HT-29 (cell line): ENCODE measurements around the gene RELN. TPM values are rescaled to one million over a fixed set of nuclear protein-coding genes. Genes with fewer than 3 reads are reported as not detected.
A peak's percentile ranks its signal among the peaks of the same experiment; 100 is the strongest.
"Not testable (repeated sequence)": the region's sequence is repeated elsewhere in the genome, so short reads cannot be mapped to it uniquely, and the experiment has no call there.

ENCODE experiments used
- DNase-seq: peaks from one replicate; pipeline ENCODE4 v3.0.0-alpha.2; 2015; ENCODE audit warnings: low spot score
- total RNA-seq: library from RNA; depleted of rRNA; stranded (reverse); fragments of >200 nt; shearing (Covaris generic); gene quantifications from 2 replicates; pipeline ENCODE4 v1.2.3, GENCODE V29; 2014

Gene RELN
- total RNA-seq, 1 experiment from 2014 or later: not detected

DNA sequence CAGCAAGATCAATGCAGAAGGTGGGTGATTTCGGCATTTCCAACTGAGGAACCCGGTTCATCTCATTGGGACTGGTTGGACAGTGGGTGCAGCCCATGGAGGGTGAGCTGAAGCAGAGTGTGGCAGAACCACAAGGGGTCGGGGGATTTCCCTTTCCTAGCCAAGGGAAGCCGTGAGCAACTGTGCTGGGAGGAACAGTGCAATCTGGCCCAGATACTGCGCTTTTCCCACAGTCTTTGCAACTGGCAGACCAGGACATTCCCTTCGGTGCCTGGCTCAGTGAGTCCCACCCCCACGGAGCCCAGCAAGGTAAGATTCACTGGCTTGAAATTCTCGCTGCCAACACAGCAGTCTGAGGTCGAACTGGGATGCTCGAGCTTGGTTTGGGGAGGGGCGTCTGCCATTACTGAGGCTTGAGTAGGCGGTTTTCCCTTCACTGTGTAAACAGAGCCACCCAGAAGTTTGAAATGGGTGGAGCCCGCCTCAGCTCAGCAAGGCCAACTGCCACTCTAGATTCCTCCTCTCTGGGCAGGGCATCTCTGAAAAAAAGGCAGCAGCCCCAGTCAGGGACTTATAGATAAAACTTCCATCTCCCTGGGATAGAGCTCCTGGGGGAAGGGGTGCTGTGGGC is 484.8 kb downstream of the RELN start:
- peak; percentile 60 for DNase-seq

- no peak for DNase-seq
Observed at GRCh38 chr7:103501206-103501605, 488.3 kb downstream of the RELN start.

- DNase-seq: no peak
Observed at GRCh38 chr7:103499976-103500375, 489.5 kb downstream of the RELN start.

DNA sequence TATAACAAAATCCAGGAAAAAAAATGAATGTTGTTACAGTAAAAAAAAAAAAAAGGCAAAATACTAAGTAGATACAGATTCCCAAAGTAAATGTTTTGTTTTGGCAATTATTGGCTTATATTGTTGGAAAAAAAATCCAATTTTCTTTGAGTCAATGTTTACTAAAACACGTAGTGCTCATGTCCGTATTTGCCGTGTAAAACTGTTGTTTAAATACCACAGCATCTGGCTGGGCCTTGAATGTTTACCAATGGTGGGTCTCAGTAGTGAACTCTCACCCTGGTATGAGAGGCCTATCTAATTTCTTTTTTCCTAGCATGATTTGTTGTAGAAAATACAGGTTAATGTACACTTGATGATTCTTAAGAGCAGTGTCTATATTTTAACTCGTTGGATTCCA is 502.0 kb downstream of the RELN start:
- peak; percentile 53 for DNase-seq

DNA sequence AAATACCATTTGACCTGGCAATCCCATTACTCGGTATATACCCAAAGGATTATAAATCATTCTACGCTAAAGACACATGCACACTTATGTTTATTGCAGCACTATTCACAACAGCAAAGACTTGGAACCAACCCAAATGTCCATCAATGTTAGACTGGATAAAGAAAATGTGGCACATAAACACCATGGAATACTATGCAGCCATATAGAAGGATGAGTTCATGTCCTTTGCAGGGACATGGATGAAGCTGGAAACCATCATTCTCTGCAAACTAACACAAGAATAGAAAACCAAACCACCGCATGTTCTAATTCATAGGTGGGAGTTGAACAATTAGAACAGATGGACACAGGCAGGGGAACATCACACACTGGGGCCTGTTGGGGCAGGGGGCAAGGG is 502.6 kb downstream of the RELN start:
- not testable (repeated sequence) for DNase-seq

DNA sequence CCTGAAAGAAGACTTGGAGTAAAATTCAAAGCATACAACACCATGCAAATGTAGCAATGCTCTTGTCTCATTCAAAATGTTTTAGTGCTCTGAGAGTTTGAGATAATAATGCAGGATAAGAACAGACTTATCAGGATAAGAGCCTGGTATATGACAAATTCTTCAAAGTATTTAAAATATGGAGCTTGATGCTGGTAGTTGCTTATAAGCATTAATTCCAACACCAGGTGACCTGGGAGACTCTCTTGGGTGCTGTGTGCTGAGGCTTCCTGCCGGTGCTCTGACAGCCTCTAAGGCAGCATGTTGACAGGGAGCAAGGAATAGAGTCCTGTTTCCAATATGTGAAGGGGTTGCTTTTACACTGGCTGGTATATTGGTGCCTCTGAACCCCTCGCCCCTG is 508.7 kb downstream of the RELN start:
- DNase-seq: no peak

- no peak for DNase-seq
Observed at GRCh38 chr7:103474956-103475355, 514.5 kb downstream of the RELN start.

GRCh38 chr7:103469095-103469948 is 520.1 kb downstream of the RELN start:
- DNase-seq: no peak

DNA sequence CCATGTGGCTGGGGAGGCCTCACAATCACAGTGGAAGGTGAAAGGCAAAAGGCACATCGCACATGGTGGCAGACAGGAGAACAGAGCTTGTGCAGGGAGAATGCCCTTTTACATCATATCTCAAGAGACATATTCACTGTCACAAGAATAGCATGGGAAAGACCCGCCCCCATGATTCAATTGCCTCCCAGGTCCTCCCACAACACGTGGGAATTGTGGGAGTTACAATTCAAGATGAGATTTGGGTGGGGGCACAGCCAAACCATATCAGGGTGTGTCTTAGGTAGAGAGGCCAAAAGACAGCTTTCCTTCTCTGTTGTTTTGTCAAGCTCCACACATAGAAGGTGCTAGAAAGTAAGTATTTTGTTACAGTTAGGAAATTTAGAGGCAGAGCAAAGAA is 522.6 kb downstream of the RELN start:
- DNase-seq: no peak

DNA sequence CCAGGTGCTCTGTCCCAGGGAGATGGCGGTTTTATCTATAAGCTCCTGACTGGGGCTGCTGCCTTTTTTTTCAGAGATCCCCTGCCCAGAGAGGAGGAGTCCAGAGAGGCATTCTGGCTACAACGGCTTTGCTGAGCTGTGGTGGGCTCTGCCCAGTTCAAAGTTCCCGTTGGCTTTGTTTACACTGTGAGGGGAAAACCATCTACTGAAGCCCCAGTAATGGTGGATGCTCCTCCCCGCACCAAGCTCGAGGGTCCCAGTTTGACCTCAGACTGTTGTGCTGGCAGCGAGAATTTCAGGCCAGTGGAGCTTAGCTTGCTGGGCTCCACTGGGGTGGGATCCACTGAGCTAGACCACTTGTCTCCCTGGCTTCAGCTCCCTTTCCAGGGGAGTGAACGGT is 527.1 kb downstream of the RELN start:
- no peak for DNase-seq

GRCh38 chr7:103447073-103447960 is 542.1 kb downstream of the RELN start:
- peak; percentile 80 for DNase-seq

DNA sequence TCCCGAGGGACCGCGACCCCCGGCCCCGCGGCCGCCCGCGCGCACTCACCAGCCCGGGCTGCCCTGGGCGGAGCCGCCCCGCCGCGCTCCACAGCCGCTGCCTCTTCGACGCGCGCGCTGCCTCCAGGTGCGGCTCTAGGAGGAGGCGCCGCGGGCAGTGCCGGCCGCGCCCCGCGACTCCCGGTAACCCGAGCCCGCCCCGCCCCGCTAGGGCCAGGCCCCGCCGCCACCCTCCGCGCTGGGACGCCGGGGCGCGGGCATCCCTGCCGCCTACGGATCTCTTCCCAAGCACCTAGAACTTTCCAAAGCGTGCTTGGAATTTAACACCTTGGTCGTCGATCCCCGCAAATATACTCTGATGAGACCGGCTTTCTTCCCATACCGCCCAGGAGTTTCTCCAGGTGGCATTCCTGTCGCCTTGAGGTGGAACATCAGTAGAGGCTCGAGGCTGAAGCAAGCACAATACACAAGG is 543.4 kb downstream of the RELN start, which contains the start of gene SLC26A5:
SLC26A5 (minus strand) TSS at position 159 of the 472 bp plus-strand sequence. CDS start 24,693 bp downstream, outside the sequence.
- DNase-seq: peak; percentile 37

- DNase-seq: no peak
Observed at GRCh38 chr7:103445228-103446048, 544.0 kb downstream of the RELN start.

GRCh38 chr7:103439661-103440060 is 549.8 kb downstream of the RELN start:
- DNase-seq: no peak

DNA sequence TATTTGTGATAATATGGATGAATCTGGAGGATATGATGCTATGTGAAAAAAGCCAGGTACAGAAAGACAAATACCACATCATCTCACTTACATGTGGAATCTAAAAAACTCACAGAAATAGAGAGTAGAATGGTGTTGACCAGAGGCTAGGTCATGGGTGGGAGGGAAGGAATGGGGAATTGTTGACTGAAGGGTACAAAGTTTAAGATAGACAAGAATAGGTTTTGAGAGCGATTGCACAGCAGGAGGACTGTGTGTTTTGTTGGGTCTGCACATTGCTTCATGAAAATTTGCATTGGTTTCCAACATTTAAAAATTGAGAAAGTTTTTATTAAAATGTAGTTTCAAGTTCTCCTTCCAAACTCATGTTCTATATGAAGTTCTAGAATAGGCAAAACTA is 551.8 kb downstream of the RELN start:
- DNase-seq: no peak

DNA sequence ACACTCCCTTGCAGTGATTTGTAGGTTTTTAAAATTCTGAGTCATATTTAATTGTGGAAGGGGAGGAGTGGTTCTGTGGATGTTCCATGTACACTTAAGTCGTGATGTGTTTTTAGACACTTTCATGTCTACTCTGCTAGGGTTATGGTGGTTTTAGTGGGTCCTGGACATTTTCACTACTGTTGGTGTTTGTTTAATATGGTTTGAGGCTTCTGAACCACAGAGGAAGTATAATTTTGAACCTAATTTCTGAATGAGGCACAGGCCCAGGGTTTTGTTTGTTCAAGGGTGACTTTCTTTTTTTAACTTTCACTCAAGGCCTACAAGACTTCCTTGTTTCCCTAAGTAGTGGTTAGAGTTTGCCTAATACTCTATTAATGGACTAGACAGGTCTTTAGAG is 556.7 kb downstream of the RELN start:
- no peak for DNase-seq

DNA sequence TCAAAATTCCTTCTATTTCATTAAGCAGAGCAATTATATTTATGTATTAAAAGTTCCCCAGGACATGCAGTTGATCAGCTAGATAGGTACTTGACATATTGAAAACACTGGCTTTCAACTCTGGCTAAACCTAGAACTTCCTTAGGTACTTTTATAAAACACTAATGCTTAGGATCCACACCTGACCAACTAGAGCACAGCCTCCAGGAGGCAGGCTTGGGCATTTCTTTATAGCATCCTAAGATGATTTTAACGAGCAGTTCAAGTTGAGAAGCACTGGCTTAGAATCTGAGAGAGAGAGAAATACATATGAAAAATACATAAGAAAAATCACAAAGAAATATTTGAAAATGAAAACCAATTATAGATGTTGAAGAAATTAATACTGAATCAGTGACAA is 564.3 kb downstream of the RELN start:
- peak; percentile 16 for DNase-seq

GRCh38 chr7:103423467-103424179 is 565.8 kb downstream of the RELN start:
- no peak for DNase-seq
